ENCODE measurements around the gene TUSC2.

- TF ChIP-seq FOXP2 (optimal IDR thresholded peaks at IDR 0.05; ENCODE audit: borderline replicate concordance, extremely low read depth, extremely low read length, insufficient read depth) (no peak), POLR2AphosphoS5 (IDR thresholded peaks at IDR 0.05; ENCODE audit: low read depth, low read length) (no peak), SIN3A (IDR thresholded peaks at IDR 0.05; ENCODE audit: borderline replicate concordance, insufficient read depth, low read length) (no peak)
- TF ChIP-seq, protein P1, sequence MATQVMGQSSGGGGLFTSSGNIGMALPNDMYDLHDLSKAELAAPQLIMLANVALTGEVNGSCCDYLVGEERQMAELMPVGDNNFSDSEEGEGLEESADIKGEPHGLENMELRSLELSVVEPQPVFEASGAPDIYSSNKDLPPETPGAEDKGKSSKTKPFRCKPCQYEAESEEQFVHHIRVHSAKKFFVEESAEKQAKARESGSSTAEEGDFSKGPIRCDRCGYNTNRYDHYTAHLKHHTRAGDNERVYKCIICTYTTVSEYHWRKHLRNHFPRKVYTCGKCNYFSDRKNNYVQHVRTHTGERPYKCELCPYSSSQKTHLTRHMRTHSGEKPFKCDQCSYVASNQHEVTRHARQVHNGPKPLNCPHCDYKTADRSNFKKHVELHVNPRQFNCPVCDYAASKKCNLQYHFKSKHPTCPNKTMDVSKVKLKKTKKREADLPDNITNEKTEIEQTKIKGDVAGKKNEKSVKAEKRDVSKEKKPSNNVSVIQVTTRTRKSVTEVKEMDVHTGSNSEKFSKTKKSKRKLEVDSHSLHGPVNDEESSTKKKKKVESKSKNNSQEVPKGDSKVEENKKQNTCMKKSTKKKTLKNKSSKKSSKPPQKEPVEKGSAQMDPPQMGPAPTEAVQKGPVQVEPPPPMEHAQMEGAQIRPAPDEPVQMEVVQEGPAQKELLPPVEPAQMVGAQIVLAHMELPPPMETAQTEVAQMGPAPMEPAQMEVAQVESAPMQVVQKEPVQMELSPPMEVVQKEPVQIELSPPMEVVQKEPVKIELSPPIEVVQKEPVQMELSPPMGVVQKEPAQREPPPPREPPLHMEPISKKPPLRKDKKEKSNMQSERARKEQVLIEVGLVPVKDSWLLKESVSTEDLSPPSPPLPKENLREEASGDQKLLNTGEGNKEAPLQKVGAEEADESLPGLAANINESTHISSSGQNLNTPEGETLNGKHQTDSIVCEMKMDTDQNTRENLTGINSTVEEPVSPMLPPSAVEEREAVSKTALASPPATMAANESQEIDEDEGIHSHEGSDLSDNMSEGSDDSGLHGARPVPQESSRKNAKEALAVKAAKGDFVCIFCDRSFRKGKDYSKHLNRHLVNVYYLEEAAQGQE (IDR thresholded peaks at IDR 0.05; ENCODE audit: insufficient read depth in 1 of 2, low read depth in 2 of 2, low read length in 2 of 2): no peak
Measured at GRCh38 chr3:50357481-50357880, 29.5 kb upstream of the TUSC2 start.
